Measurements from ENCODE around the gene RAD51B.

The RAD51B gene

GRCh38 chr14:68637106-68638021 is 817.8 kb downstream of the RAD51B start:
- DNase-seq (ENCODE audit: low read depth) = no peak

- no peak for DNase-seq (ENCODE audit: low read depth)
These were observed 818.8 kb downstream of the RAD51B start for GRCh38 chr14:68638141-68638999.

GRCh38 chr14:68639000-68639757 is 819.6 kb downstream of the RAD51B start:
- DNase-seq (ENCODE audit: low read depth) = no peak

GRCh38 chr14:68639758-68640574 is 820.4 kb downstream of the RAD51B start:
- no peak for DNase-seq (ENCODE audit: low read depth)

- no peak for DNase-seq (ENCODE audit: low read depth)
These were observed 824.1 kb downstream of the RAD51B start for GRCh38 chr14:68643673-68644072.

- no peak for DNase-seq (ENCODE audit: low read depth)
These were observed 824.5 kb downstream of the RAD51B start for GRCh38 chr14:68644101-68644500.

GRCh38 chr14:68645371-68645770 is 825.8 kb downstream of the RAD51B start:
- DNase-seq (ENCODE audit: low read depth) = no peak

- no peak for DNase-seq (ENCODE audit: low read depth)
These were observed 830.1 kb downstream of the RAD51B start for GRCh38 chr14:68649476-68650189.

- no peak for DNase-seq (ENCODE audit: low read depth)
These were observed 830.9 kb downstream of the RAD51B start for GRCh38 chr14:68650404-68650994.

GRCh38 chr14:68651075-68651474 is 831.5 kb downstream of the RAD51B start:
- DNase-seq (ENCODE audit: low read depth) = no peak

- no peak for DNase-seq (ENCODE audit: low read depth)
These were observed 832.3 kb downstream of the RAD51B start for GRCh38 chr14:68651652-68652432.

GRCh38 chr14:68652433-68652690 is 832.8 kb downstream of the RAD51B start:
- no peak for DNase-seq (ENCODE audit: low read depth)

- no peak for DNase-seq (ENCODE audit: low read depth)
These were observed 833.5 kb downstream of the RAD51B start for GRCh38 chr14:68653108-68653507.

- no peak for DNase-seq (ENCODE audit: low read depth)
These were observed 834.2 kb downstream of the RAD51B start for GRCh38 chr14:68653804-68654203.

- no peak for DNase-seq (ENCODE audit: low read depth)
These were observed 834.9 kb downstream of the RAD51B start for GRCh38 chr14:68654471-68654941.

- DNase-seq (ENCODE audit: low read depth) = no peak
These were observed 835.6 kb downstream of the RAD51B start for GRCh38 chr14:68655021-68655831.

- no peak for DNase-seq (ENCODE audit: low read depth)
These were observed 836.3 kb downstream of the RAD51B start for GRCh38 chr14:68655911-68656316.

- DNase-seq (ENCODE audit: low read depth) = no peak
These were observed 836.9 kb downstream of the RAD51B start for GRCh38 chr14:68656452-68656851.

Measured in stromal cell of bone marrow (primary cell).